Adrenal gland (tissue), 5 donors: ENCODE data around the gene AKIP1.

Experiments
- CTCF ChIP-seq, 6 experiments: fragments of 450-650 bp in 4 of 6; fragments of 200-600 bp in 2 of 6; sonication (generic) in 1 of 6; IDR thresholded peaks; 1 replicate in 5 of 6; 2 replicates in 1 of 6; pipeline versions ENCODE4 v1.5.1 to v1.8.0; 2016 to 2021; ENCODE audit warnings: antibody characterized with exemption in 6 of 6, mild to moderate bottlenecking in 2 of 6, moderate library complexity in 1 of 6
- POLR2A ChIP-seq, 2 donors: fragments of 450-650 bp; IDR thresholded peaks; one replicate each; pipeline ENCODE4 v1.6.1; 2017; ENCODE audit warnings: antibody characterized with exemption in 2 of 2, mild to moderate bottlenecking in 2 of 2, moderate library complexity in 1 of 2
- donor health status: DM: no; HTN: no; CAD: no.

- TF ChIP-seq POLR2A (IDR thresholded peaks at IDR 0.05) (no peak), CTCF (IDR thresholded peaks at IDR 0.05) (no peak)
Observed at GRCh38 chr11:8867035-8867434, 44.0 kb upstream of the AKIP1 start.
